GM19395 (cell line): ENCODE results near the gene TEKT2.
A peak's percentile ranks its signal among the peaks of the same experiment; 100 is the strongest.

ENCODE experiments used
- ATAC-seq: cut with Tn5 transposase; IDR thresholded peaks from one replicate; pipeline ENCODE4 v1.9.1; 2021; ENCODE audit warnings: mild to moderate bottlenecking, moderate library complexity; ENCODE audit not compliant: unreplicated experiment

TEKT2 gene

GRCh38 chr1:36086529-36087232, 2.8 kb downstream of the TEKT2 start:
- ATAC-seq: no peak

GRCh38 chr1:36087233-36088123, 3.6 kb downstream of the TEKT2 start:
- ATAC-seq: no peak

- peak; percentile 25 for ATAC-seq
These were observed 4.3 kb downstream of the TEKT2 start for GRCh38 chr1:36088265-36088576.

- peak; percentile 83 for ATAC-seq
These were observed 4.9 kb downstream of the TEKT2 start, which contains the start of gene ADPRS for GRCh38 chr1:36088577-36089392. TSS of gene ADPRS (plus strand) at chr1:36088892. CDS start at chr1:36088905, 13 bp downstream.

GRCh38 chr1:36089393-36090121, 5.7 kb downstream of the TEKT2 start:
- ATAC-seq: no peak

- no peak for ATAC-seq
These were observed 7.2 kb downstream of the TEKT2 start for GRCh38 chr1:36091141-36091540.

- no peak for ATAC-seq
These were observed 7.8 kb downstream of the TEKT2 start for GRCh38 chr1:36091698-36092097.

- ATAC-seq: no peak
These were observed 8.4 kb downstream of the TEKT2 start for GRCh38 chr1:36092166-36092797.

- no peak for ATAC-seq
These were observed 8.9 kb downstream of the TEKT2 start for GRCh38 chr1:36092798-36093185.

GRCh38 chr1:36093226-36093625, 9.3 kb downstream of the TEKT2 start:
- ATAC-seq: no peak

- no peak for ATAC-seq
These were observed 10.0 kb downstream of the TEKT2 start for GRCh38 chr1:36093929-36094328.

- no peak for ATAC-seq
These were observed 10.7 kb downstream of the TEKT2 start for GRCh38 chr1:36094621-36095061.

- no peak for ATAC-seq
These were observed 12.0 kb downstream of the TEKT2 start for GRCh38 chr1:36095760-36096405.

- no peak for ATAC-seq
These were observed 12.9 kb downstream of the TEKT2 start for GRCh38 chr1:36096500-36097432.

GRCh38 chr1:36097693-36098585, 14.0 kb downstream of the TEKT2 start:
- no peak for ATAC-seq

- no peak for ATAC-seq
These were observed 14.9 kb downstream of the TEKT2 start for GRCh38 chr1:36098650-36099365.
